Dendritic cell treated with granulocyte-macrophage colony-stimulating factor and Interleukin-4, amounts not matched to agents 40 ng/mL and 50 ng/mL, for 4 days (primary cell): ENCODE measurements around the gene JMJD4.

ENCODE experiments used
- H3K27ac Mint-ChIP-seq: one replicate; pipeline ENCODE4 v1.8.0; 2022; ENCODE audit warnings: mild to moderate bottlenecking, mixed read lengths
- H3K27me3 Mint-ChIP-seq: one replicate; pipeline ENCODE4 v1.8.0; 2022; ENCODE audit warnings: mild to moderate bottlenecking, mixed read lengths
- H3K36me3 Mint-ChIP-seq: one replicate; pipeline ENCODE4 v1.8.0; 2022; ENCODE audit warnings: low read depth, mixed read lengths
- H3K4me1 Mint-ChIP-seq: one replicate; pipeline ENCODE4 v1.8.0; 2022; ENCODE audit warnings: low read depth, mixed read lengths
- H3K4me3 Mint-ChIP-seq: one replicate; pipeline ENCODE4 v1.8.0; 2022; ENCODE audit warnings: mild to moderate bottlenecking, moderate library complexity, mixed read lengths
- H3K9me3 Mint-ChIP-seq: one replicate; pipeline ENCODE4 v1.8.0; 2022; ENCODE audit warnings: mixed read lengths
- intact Hi-C: fragments of 100-400 bp; cut with micrococcal nuclease; formaldehyde crosslinking; loops from one replicate; pipeline ENCODE4 v1.15.0; 2022

The JMJD4 gene

DNA sequence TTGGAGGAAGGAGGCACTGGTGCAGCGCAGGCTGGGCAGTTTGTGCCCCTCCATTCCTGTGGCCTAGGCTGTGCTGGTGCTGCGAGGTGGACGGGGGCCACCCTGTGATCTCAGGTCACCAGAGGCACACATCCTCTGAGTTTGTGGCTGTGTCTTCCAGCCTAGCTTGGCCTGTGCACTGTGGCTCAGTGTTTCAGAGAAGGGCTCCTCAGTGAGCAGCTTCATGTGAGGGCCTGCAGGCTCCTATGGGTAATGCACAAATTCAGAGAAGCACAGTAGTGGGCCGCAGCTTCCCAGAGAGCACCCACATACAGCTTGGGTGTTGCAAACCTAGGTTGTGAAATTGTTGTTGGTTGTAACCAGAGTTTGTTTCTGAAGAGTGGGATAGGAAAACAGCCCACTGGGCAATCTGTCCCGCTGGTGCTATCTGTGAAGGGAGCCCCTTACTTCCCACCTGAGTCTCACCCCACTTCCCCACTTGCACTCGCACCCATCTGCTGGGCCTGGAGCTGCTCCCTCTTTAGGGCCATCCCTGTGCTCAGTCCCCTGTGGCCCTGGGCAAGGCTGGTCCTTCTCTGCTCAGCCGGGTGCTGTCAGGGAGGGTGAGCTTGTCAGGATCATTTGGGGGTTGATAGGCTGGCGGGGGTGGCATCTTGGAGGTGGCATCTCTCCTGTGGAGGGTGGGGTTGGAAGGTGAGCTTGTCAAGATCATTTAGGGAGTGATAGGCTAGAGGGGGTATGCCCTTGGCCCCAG lies 30.3 kb upstream of the JMJD4 start:
- intact Hi-C loops = no loop called here
- Mint-ChIP-seq H3K4me3 (no peak overlapping the region), H3K27me3 (no peaks in the 10 kb centered on the region), H3K36me3 (peaks cover 73% of the 10 kb centered on the region), H3K4me1 (peaks cover 30% of the 10 kb centered on the region), H3K27ac (no peak overlapping the region), H3K9me3 (no peaks in the 10 kb centered on the region)

DNA sequence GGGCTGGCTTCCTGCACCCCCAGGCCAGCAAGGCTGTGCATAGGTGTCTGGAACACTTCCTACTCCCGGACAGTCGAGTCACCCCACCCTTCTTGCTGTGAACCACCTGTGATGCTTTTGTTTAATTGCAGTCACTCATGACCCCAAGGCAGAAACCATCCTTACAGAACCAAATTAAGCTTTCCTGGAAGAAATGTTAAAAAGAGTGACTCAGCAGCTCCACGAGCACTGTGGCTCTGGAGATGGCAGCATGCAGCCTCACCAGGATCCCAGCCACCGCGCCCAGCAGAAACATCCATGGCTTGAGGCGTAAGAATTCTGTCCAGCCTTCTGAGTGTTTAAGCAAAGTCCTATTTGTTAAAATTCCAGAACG lies 28.9 kb upstream of the JMJD4 start:
- Mint-ChIP-seq H3K4me1 (peaks cover 30% of the 10 kb centered on the region), H3K36me3 (peaks cover 73% of the 10 kb centered on the region), H3K9me3 (no peaks in the 10 kb centered on the region), H3K4me3 (no peak overlapping the region), H3K27me3 (no peaks in the 10 kb centered on the region), H3K27ac (no peak overlapping the region)
- intact Hi-C loops = no loop called here

DNA sequence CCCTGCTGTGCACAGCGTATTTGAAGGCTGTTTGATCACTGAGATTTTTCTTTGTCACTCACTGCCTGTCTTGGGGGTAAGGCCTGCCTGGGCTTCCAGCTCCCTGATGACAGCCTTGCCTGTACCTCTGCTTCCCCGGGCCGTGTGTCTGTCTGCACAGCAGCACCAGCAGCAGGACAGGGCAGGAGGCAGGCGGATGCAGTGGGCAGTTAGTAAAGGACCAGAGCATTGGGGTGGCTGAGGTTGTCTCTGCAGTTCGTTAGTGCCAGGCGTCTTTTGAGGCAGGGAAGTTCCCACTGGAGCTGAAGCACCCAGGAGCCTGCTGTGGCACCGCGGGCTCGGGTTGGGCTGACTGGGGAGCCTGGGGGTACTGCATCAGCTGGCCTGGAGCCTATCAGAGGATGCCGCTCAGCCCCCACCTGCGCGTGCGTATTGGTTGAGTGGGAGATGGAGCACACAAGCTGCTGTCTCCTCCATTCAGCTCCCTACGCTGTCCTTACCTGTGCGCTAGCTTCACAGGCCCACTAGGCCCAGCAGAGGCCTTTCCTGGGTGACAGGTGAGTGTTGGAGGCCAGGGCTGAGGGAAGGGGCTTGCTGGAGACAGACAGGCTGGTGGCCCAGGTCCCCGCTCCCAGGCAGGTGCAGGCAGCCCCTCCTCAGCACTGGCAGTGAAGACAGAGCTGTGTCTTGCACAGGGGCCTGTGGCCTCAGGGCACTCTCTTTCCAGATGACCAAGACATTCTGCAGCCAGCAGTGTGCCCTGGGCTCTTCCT lies 28.3 kb upstream of the JMJD4 start:
- H3K36me3 Mint-ChIP-seq = peaks cover 73% of the 10 kb centered on the region
- H3K27ac Mint-ChIP-seq = no peak overlapping the region
- H3K4me1 Mint-ChIP-seq = peaks cover 30% of the 10 kb centered on the region
- H3K4me3 Mint-ChIP-seq = no peak overlapping the region
- intact Hi-C loops = loop anchor here (2.0 kb wide), 1 partner anchor 283 kb away; no protein-coding TSS in a partner anchor
- no peaks in the 10 kb centered on the region for H3K27me3 Mint-ChIP-seq
- H3K9me3 Mint-ChIP-seq = no peaks in the 10 kb centered on the region

DNA sequence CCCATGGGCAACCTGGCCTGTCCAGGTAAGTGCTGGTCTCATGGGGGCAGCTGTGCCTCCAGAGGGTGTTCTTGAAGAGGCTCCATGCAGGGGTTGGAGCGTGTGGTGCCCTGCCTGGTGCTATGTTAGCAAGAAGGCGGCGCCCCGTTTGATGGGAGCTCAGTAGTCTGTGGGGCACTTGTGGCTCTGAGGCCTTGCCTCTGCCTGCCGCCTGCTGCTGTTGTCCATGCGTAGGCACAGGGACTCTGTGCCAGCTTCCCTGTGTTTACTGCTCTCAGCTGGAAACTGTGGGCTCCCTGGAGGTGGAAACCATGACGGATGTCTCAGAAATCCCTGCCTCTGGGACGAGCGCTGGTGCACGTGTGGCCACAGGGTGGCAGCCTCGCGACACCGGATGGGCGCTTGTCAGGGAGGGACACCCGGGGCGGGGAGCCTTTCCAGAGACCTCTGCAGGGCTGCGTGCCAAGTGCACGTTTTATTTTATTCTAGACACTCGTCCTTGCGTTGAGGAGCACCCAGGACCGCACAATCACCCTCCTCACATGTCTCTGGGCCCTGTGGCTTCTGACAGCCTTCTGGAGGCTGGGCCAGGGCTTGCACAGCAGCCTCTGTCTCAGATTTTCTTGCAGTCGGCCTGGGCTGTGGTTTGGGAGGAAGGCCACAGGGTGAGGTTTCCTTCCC lies 27.3 kb upstream of the JMJD4 start:
- no peak overlapping the region for H3K27ac Mint-ChIP-seq
- H3K9me3 Mint-ChIP-seq = no peaks in the 10 kb centered on the region
- peaks cover 66% of the 10 kb centered on the region for H3K36me3 Mint-ChIP-seq
- intact Hi-C loops = loop anchor here (1.0 to 2.0 kb wide), 2 partner anchors 184 to 282 kb away; no protein-coding TSS in a partner anchor
- H3K4me1 Mint-ChIP-seq = peaks cover 37% of the 10 kb centered on the region
- H3K4me3 Mint-ChIP-seq = no peak overlapping the region
- H3K27me3 Mint-ChIP-seq = no peaks in the 10 kb centered on the region

DNA sequence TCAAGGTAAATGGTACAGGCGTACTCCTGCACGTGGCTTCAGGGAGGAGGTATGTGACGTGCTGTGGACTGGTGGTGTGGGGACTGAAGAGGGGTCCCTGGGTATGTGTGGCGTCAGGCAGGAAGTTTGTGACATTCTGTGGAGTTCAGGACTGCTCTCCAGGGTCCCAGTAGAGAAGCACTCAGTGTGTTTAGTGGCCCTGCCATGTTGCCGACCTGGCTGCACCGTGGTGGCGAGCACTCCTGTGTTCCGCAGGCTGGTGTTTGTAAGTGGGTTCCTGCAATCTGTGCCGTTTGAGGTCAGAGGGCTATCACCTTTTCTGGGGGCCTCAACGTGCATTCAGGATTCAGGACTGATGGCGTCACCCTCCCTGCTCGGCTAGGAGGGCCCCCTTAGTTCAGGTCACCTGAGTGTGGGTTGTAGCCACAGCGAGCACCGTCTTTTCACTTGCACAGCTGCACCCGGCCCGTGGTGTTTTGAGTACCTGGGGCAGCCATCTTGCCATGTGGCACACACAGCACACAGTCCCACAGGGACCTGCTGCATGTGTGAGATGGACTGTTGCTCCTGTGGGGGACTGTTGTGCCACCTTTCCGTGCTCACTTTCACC lies 26.6 kb upstream of the JMJD4 start:
- no peak overlapping the region for H3K4me3 Mint-ChIP-seq
- H3K36me3 Mint-ChIP-seq = peaks cover 59% of the 10 kb centered on the region
- H3K9me3 Mint-ChIP-seq = no peaks in the 10 kb centered on the region
- no peaks in the 10 kb centered on the region for H3K27me3 Mint-ChIP-seq
- intact Hi-C loops = loop anchor here (1.0 to 2.0 kb wide), 2 partner anchors 185 to 281 kb away; no protein-coding TSS in a partner anchor
- no peak overlapping the region for H3K27ac Mint-ChIP-seq
- peaks cover 31% of the 10 kb centered on the region for H3K4me1 Mint-ChIP-seq

DNA sequence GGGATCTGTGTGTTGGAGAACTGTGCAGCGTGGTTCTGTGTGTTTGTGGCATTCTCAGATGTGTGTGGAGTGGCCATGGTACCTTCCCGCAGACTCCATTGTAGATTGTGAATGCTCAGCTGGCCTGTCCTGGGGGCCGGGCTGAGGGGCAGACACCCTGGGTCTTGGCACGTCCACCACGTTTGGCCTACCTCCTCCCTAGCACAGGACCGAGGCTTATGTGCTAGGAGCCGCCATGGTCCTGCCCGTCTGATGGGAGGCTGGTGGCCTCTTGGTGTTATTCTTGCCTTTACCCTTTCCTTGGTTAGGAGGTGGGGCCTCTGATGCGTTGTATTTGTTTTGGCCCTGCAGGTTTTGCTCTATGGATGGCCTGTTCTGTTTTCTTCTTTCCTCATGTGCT lies 25.3 kb upstream of the JMJD4 start:
- H3K9me3 Mint-ChIP-seq = no peaks in the 10 kb centered on the region
- no peaks in the 10 kb centered on the region for H3K27me3 Mint-ChIP-seq
- intact Hi-C loops = no loop called here
- no peak overlapping the region for H3K27ac Mint-ChIP-seq
- H3K4me1 Mint-ChIP-seq = peaks cover 18% of the 10 kb centered on the region
- peaks cover 63% of the 10 kb centered on the region for H3K36me3 Mint-ChIP-seq
- no peak overlapping the region for H3K4me3 Mint-ChIP-seq

DNA sequence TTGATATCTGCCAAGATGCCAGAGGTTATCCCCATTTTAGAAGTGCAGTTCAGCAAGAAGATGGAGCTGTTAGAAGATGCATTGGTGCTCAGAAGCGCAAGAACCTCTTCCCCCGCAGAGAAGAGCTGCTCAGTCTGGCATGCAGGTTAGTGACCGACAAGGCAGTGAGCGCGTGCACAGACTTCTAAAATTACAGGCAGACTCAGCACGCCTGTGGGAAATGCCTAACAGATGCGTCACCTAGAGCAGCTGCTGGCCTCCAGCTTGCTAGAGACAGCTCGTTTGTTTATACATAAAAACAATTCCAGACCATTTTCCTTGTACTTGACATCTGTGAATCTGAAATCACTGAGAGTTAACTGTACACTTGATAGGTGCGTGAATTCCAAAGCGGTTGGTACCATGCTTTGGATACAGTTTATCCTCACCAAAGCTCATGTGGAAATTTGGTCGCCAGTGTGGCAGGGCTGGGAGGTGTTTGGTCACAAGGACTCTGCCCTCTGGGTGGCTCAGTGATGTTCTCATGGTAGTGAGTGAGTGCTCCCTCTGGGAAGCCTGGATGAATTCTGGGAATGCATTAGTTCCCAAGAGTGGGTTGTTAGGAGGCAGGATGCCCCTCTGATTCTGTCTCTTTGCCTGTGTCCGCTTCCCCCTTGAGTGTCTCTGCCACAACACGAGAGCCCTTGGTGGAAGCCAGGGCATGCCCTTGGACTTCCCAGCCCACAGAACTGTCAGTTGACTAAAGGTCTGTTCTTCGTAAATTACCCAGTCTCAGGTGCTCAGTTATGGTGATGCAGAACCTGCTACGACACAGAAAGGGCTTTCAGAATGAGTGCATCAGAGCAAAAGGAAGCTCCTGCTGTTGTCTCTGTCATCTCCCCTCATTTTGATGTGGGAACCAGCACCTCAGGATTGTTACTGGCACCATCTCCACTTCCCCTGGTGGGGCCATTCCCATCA lies 24.5 kb upstream of the JMJD4 start:
- Mint-ChIP-seq H3K27ac (no peak overlapping the region), H3K27me3 (no peaks in the 10 kb centered on the region), H3K9me3 (no peaks in the 10 kb centered on the region), H3K4me1 (peaks cover 18% of the 10 kb centered on the region), H3K4me3 (no peak overlapping the region), H3K36me3 (peaks cover 69% of the 10 kb centered on the region)
- intact Hi-C loops = no loop called here

DNA sequence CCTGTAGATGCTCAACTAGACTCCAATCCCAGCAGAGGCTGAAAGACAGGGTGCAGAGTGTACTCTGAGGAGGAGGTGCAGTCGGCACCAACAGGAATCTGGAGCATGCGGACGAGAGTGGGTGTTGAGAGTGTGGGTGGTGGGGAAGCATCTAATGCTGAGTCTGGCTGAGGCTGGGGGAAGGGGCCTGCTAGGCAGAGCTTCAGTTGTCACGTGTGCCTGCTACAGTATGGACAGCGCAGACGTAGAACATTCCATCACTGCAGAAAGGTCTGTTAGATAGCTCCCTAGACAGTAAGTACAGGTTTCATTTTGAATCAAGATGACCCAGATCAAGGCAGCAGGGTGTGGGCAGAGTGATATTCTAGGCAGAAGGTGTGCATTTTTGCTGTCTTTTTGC lies 23.3 kb upstream of the JMJD4 start:
- intact Hi-C loops = no loop called here
- no peaks in the 10 kb centered on the region for H3K9me3 Mint-ChIP-seq
- H3K36me3 Mint-ChIP-seq = peaks cover 62% of the 10 kb centered on the region
- H3K4me3 Mint-ChIP-seq = no peak overlapping the region
- H3K27ac Mint-ChIP-seq = no peak overlapping the region
- H3K27me3 Mint-ChIP-seq = no peaks in the 10 kb centered on the region
- peaks cover 26% of the 10 kb centered on the region for H3K4me1 Mint-ChIP-seq

DNA sequence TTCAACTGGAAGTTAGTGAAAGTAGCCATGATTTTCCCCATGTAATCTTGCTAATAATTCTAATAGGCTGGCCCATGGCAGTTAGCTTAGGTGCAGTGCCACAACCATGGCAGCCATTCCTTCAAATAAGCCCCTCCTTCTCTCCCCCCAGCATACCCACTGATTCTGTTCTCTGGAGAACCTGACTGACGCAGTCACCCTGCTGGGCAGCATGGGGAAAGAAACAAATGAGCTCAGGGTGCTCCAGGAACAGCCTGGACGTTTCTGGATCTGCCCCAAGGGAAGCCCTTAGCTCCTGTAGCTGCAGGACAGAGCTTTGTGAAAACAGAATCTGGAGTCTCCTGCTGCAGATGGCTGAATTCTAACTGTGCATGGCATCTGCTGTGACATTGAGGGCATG lies 22.7 kb upstream of the JMJD4 start:
- Mint-ChIP-seq H3K4me3 (no peak overlapping the region), H3K27ac (no peak overlapping the region), H3K4me1 (peaks cover 26% of the 10 kb centered on the region), H3K27me3 (no peaks in the 10 kb centered on the region), H3K36me3 (peaks cover 59% of the 10 kb centered on the region), H3K9me3 (no peaks in the 10 kb centered on the region)
- intact Hi-C loops = no loop called here

DNA sequence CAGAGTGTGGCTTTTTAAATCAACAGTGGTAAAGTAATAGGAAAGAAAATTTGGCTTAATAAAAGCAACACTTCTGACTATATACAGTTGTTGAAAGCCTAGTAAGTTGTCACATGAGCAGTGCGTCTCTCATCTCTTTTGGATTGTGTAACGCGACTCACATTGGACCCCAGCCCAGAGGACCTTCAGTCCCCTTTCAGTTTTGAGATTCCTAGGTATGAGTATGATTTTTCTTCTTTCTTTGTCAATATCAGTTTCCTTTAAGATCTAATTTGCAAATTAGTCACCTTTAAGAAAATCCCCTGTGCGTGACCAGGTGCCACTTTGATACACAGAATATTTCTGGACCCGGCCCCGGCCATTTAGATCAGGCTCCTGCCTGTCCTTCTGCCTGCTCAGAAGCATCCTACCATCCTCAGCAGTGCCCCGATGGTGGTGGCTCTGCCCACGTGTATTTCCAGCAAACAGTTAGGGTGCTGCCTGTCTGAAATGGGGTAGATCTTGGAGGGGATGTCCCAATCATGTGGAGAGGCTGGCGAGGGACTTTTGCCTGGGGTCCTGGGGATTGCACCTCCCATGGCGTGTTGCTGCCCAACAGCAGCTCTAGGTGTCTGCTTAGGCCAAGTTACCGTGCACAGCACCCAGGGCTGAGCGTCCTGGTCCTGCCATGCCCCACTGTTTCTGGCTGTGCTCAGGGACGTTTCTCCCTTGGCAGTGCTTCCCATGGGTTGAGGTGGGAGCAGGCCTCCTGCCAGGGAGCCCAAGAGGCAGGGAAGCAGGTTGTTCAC lies 21.3 kb upstream of the JMJD4 start:
- no peaks in the 10 kb centered on the region for H3K9me3 Mint-ChIP-seq
- peaks cover 16% of the 10 kb centered on the region for H3K4me1 Mint-ChIP-seq
- no peak overlapping the region for H3K4me3 Mint-ChIP-seq
- intact Hi-C loops = no loop called here
- H3K27ac Mint-ChIP-seq = no peak overlapping the region
- H3K36me3 Mint-ChIP-seq = peaks cover 56% of the 10 kb centered on the region
- no peaks in the 10 kb centered on the region for H3K27me3 Mint-ChIP-seq

DNA sequence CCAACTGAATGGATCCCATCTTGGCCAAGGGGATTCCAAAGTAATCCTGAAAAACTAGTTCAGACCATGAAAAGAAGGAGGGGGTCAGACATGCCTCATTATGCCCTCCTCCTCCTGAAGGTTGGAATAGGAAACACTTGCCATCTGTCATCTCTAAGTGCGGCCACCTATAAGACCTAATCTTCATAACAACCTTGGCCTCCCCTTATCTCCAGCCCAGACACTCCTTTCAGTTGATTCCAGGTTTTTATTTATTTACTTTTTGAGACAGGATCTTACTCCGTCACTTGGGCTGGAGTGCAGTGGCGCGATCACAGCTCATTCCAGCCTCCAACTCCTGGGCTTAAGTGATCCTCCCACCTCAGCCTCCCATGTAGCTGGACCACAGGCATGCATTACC lies 19.9 kb upstream of the JMJD4 start:
- Mint-ChIP-seq H3K36me3 (peaks cover 49% of the 10 kb centered on the region), H3K4me3 (no peak overlapping the region), H3K4me1 (peaks cover 16% of the 10 kb centered on the region), H3K27ac (no peak overlapping the region), H3K9me3 (no peaks in the 10 kb centered on the region), H3K27me3 (no peaks in the 10 kb centered on the region)
- intact Hi-C loops = no loop called here

DNA sequence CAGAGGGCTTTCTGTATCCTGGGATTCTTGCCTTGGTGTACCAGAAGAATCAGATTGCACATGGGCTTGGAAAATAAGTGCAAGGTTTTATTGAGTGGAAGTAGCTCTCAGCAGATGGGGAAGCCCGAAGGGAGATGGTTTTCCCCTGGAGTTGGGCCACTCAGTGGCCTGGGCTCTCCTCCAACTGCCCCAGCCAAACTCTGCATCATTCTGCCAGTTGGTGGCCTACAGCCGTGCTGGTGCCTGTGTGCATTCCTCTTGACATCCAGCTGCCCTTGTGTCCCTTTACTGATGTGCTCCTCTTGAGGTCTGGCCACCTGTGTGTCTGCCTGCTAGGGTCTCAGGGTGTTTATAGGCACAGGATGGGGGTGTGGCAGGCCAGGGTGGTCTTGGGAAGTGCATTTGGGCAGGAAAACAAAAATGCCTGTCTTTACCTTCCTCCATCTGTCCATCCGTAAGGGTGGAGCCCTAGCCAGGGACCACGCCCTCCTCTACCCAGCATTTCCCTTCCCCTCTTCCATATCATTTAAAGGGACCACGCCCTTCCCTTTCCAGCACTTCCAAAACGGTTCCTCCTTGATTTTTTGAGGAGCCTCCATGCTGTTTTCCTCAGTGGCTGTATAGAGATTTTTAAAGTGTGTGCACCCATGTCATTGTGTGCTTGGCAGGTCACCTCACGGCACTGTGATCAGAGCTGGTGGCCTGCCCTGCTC lies 19.1 kb upstream of the JMJD4 start:
- Mint-ChIP-seq H3K27ac (no peak overlapping the region), H3K27me3 (no peaks in the 10 kb centered on the region), H3K36me3 (peaks cover 47% of the 10 kb centered on the region), H3K9me3 (no peaks in the 10 kb centered on the region), H3K4me1 (peaks cover 22% of the 10 kb centered on the region), H3K4me3 (no peak overlapping the region)
- intact Hi-C loops = no loop called here
